IPS DF 6.9 (cell line): ENCODE data around the gene ITGB3.
A peak's percentile ranks its signal among the peaks of the same experiment; 100 is the strongest.

Experiments used
- DNase-seq: peaks from one replicate; pipeline ENCODE4 v3.0.0-alpha.2; 2013; ENCODE audit warnings: low read depth, low spot score
- H3K27ac ChIP-seq: one replicate; pipeline ENCODE4 v1.5.1; 2013; ENCODE audit warnings: low read length, control low read depth
- H3K27me3 ChIP-seq: 2 replicates; pipeline ENCODE4 v1.6.1; 2013; ENCODE audit warnings: mild to moderate bottlenecking, low read length; ENCODE audit not compliant: control insufficient read depth, insufficient read depth
- H3K36me3 ChIP-seq: 2 replicates; pipeline ENCODE4 v1.6.1; 2013; ENCODE audit warnings: low read length; ENCODE audit not compliant: control insufficient read depth, insufficient read depth
- H3K4me1 ChIP-seq: 2 replicates; pipeline ENCODE4 v1.6.1; 2013; ENCODE audit warnings: low read length; ENCODE audit not compliant: control insufficient read depth, insufficient read depth
- H3K4me3 ChIP-seq: 2 replicates; pipeline ENCODE4 v1.5.1; 2013; ENCODE audit warnings: mild to moderate bottlenecking, low read length
- H3K9me3 ChIP-seq: 2 replicates; pipeline ENCODE4 v1.6.1; 2013; ENCODE audit warnings: low read length, inconsistent platforms; ENCODE audit not compliant: control insufficient read depth, insufficient read depth
- WGBS: extraction: QIAGEN DNeasy Blood & Tissue Kit; methylation state at CpG from one replicate; pipeline ENCODE4 v1.1.7; 2013; ENCODE audit warnings: mixed read lengths, missing lambda C conversion rate; ENCODE audit not compliant: insufficient read length, insufficient coverage; 5-methylcytosine and 5-hydroxymethylcytosine counted together

The ITGB3 gene

GRCh38 chr17:47253541-47254402 lies at the start of gene ITGB3:
Gene ITGB3 (plus strand): TSS chr17:47253827. CDS start chr17:47253862, 35 bp downstream.
- Histone ChIP-seq H3K27me3 (peaks cover 12% of the 10 kb centered on the region), H3K4me3 (peak within 1 kb of the TSS; percentile 81), H3K27ac (no peak within 1 kb of the TSS), H3K9me3 (no peaks in the 10 kb centered on the region), H3K4me1 (no peaks in the 10 kb centered on the region), H3K36me3 (no peaks in the 10 kb centered on the region)
- no peak for DNase-seq
- WGBS = no CpG with 5 or more reads among the region's 112 CpGs

DNA sequence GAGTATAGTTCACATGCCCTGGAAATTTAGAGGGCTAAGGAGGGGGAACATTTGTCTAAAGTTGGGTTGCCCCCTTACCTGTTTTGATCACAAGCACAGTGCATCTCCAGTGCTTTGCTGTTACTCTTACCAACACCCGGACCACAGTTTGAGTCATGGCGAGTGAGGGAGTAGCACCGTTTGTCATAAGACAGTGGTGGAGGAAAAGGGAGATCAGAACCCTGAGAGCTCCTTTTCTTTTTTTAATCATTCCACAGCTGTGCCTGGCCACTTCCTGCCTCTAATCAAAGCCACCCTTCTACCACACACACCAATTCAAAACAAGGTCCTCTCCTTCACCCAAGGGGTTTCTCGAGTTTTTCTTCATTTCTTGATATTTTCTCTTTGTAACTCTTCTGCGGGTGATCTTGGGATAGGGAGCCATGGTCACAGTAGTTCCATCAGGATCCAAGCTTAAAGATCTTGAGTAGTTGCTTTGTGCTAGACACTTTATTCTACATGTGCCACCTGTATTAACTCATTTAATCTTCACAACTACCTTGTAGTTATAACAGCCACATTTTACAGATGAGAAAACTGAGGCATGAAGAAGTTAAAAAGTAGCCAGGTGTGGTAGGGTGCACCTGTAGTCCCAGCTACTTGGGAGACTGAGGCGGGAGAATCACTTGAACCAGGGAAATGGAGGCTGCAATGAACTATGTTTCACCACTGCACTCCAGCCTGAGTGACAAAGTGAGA lies 49.5 kb upstream of the ITGB3 start:
- Histone ChIP-seq H3K9me3 (no peaks in the 10 kb centered on the region), H3K36me3 (no peaks in the 10 kb centered on the region), H3K4me1 (no peaks in the 10 kb centered on the region), H3K27me3 (no peaks in the 10 kb centered on the region), H3K4me3 (no peak overlapping the region), H3K27ac (no peak overlapping the region)
- DNase-seq = no peak
- WGBS = no CpG with 5 or more reads among the region's 6 CpGs

- no peak for DNase-seq
- Histone ChIP-seq H3K36me3 (no peaks in the 10 kb centered on the region), H3K27me3 (no peaks in the 10 kb centered on the region), H3K27ac (no peak overlapping the region), H3K4me3 (no peak overlapping the region), H3K4me1 (no peaks in the 10 kb centered on the region), H3K9me3 (no peaks in the 10 kb centered on the region)
- WGBS = no CpG with 5 or more reads among the region's 6 CpGs
These were observed 48.8 kb upstream of the ITGB3 start for GRCh38 chr17:47204722-47205418.

DNA sequence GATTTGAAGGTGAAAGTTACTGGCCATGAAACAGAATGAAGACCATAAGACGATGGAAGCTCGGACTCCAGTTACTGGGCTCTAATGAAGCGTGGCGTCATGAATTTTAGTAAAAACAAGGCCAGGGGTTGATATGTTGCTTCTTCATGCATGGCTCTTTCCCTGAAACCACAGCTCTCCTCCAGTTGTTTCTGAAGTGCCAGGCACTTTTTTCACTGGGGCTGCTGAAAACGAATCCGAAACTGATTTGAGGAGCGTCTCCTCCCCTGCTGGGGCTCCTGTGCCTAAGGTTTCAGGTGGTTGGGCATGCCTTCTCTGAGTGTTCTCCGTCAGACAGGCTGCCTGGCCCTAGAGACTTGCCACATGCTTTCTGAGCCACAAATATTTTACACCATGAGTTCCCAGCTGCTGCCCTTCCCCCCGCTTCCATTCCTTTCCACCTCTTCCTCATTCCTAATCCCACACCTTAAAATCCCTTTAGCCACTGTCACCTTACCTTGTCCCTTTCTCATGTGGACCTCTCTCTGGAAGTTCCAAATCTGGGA lies 48.1 kb upstream of the ITGB3 start:
- Histone ChIP-seq H3K27me3 (no peaks in the 10 kb centered on the region), H3K4me3 (no peak overlapping the region), H3K9me3 (no peaks in the 10 kb centered on the region), H3K27ac (no peak overlapping the region), H3K4me1 (no peaks in the 10 kb centered on the region), H3K36me3 (no peaks in the 10 kb centered on the region)
- WGBS = 100% methylated on average over 1 of the region's 9 CpGs
- no peak for DNase-seq

DNA sequence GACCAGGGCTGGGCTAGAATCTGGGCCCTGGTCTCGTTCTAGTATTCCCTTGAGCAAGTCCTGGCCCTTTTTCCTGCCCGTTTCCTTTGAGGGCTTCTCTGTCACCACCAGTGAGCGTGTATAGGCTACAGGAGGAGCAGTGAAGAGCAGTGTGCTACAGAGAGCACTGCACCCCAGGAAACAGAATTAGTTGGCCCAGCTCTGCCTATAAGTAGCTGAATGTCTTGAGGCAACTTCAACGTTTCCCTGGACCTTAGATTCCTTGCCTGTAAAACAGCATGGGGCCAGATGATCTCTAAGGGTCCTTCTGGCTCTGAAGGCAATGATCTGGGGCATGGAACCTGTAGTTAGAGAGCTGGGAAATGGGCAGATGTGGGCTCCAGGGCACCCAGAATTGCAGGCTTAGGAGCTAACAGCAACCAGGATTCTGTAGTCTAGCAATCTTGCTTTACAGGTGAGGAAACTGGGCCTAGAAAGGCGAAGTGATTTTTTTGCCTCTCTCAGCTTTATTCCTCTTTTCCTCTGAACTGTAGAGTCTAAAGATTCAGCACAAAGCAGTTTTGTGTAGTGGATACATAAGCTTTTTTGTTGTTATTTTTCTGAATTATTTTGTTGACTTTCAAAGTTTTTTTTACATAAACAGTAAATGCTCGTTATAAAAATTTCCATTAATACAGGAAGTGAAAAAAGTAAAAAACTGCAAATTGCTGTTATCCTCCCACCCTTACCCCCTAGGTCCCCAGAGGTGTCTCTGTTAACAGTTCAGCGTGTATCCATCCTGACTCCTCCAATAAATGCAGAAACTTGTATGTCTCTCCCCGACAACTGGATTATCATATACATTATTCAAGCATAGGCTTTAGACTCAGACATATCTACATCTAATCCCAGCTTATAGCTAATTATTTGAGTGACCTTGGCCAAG lies 46.2 kb upstream of the ITGB3 start:
- DNase-seq = no peak
- Histone ChIP-seq H3K4me1 (no peaks in the 10 kb centered on the region), H3K9me3 (no peaks in the 10 kb centered on the region), H3K4me3 (no peak overlapping the region), H3K36me3 (no peaks in the 10 kb centered on the region), H3K27me3 (no peaks in the 10 kb centered on the region), H3K27ac (no peak overlapping the region)
- no CpG with 5 or more reads among the region's 8 CpGs for WGBS

GRCh38 chr17:47208744-47209488 lies 44.7 kb upstream of the ITGB3 start, which contains the start of gene MYL4:
Gene MYL4 (plus strand): TSS chr17:47209348. CDS start chr17:47209423, 75 bp downstream.
- Histone ChIP-seq H3K27ac (no peak within 1 kb of the TSS), H3K36me3 (no peaks in the 10 kb centered on the region), H3K4me3 (no peak within 1 kb of the TSS), H3K4me1 (no peaks in the 10 kb centered on the region), H3K27me3 (no peaks in the 10 kb centered on the region), H3K9me3 (no peaks in the 10 kb centered on the region)
- no CpG with 5 or more reads among the region's 6 CpGs for WGBS
- DNase-seq = no peak

DNA sequence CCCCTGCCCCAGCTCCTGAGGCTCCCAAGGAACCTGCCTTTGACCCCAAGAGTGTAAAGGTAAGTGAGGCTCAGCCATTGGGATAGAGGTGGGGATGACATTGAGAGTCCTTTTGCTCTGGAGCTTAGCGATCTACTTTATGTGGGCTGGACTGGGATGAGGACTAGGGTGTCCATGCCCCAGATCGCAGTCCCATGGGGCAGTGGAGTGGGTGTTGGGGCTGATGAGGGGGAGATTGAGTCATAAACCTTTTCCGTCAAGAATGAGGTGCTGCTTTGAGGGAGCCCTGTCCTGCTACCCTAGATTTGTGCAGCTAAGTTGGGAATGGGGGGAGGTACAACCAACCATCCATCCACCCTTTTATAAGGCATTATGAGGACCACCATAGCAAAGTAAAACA lies 44.1 kb upstream of the ITGB3 start:
- no peaks in the 10 kb centered on the region for H3K4me1 ChIP-seq
- H3K27ac ChIP-seq = no peak overlapping the region
- WGBS = no CpG with 5 or more reads among the region's 3 CpGs
- H3K36me3 ChIP-seq = no peaks in the 10 kb centered on the region
- H3K4me3 ChIP-seq = no peak overlapping the region
- H3K27me3 ChIP-seq = no peaks in the 10 kb centered on the region
- no peaks in the 10 kb centered on the region for H3K9me3 ChIP-seq
- DNase-seq = no peak

DNA sequence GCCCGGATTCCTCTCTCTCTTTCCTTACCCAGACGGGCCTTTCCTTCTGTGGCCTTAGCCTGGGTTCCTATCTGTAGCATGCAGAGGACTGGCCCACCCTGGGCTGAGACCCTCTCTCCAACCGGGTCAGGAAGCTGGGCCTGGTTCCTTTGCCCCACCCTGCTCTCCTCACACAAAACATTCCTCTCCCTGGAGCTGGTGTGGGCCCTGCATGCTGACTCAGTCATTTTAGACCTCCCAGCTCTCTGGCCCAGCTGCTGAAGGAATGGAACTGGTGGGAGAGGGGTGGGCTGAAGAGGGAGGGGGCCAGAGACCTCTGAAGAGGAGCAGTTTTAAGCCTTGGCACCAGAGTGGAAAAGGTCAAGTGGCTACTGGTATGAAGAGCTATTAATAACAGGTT lies 43.5 kb upstream of the ITGB3 start:
- H3K27me3 ChIP-seq = no peaks in the 10 kb centered on the region
- H3K4me1 ChIP-seq = no peaks in the 10 kb centered on the region
- no peak for DNase-seq
- no peak overlapping the region for H3K27ac ChIP-seq
- H3K9me3 ChIP-seq = no peaks in the 10 kb centered on the region
- H3K4me3 ChIP-seq = no peak overlapping the region
- no peaks in the 10 kb centered on the region for H3K36me3 ChIP-seq
- no CpG with 5 or more reads among the region's 3 CpGs for WGBS

DNA sequence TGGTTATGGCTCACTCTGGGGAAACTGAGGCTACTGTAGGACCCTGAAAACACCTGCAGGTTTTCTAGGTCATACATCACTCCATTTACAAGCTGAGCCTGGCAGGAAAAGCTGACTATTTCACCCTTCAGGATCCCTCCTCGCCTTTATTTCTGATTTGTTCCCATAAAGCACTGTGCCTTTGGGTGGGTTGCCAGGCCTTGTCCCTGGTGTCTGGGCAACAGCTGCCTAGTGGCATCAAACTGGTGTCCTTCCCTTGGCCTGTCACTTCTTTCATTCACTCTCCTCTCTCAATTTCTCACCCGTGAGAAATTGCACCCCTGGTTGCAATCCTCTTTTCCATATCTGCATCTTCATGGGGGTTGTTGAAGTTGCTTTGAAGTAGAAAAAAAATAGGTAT lies 42.8 kb upstream of the ITGB3 start:
- Histone ChIP-seq H3K27ac (no peak overlapping the region), H3K27me3 (no peaks in the 10 kb centered on the region), H3K36me3 (no peaks in the 10 kb centered on the region), H3K4me1 (no peaks in the 10 kb centered on the region), H3K4me3 (no peak overlapping the region), H3K9me3 (no peaks in the 10 kb centered on the region)
- WGBS = no CpG with 5 or more reads among the region's 2 CpGs
- no peak for DNase-seq
